GM23338 (cell line): Measurements from ENCODE around the gene RNF4. TPM values are rescaled to one million over a fixed set of nuclear protein-coding genes. Genes with fewer than 3 reads are reported as not detected.
A peak's percentile ranks its signal among the peaks of the same experiment; 100 is the strongest.

Experiments
- ATAC-seq: fragments of 200-7000 bp; cut with Tn5 transposase; 3 replicates; pipeline ENCODE4 v1.9.1; 2020
- DNase-seq: peaks from one replicate; pipeline ENCODE4 v3.0.0-alpha.2; 2015; ENCODE audit warnings: low spot score
- H2AFZ ChIP-seq: fragments of 200-600 bp; sonication (generic); 2 replicates; pipeline ENCODE4 v1.8.0; 2016; ENCODE audit warnings: antibody characterized with exemption, mild to moderate bottlenecking, moderate library complexity
- H3F3A ChIP-seq: fragments of 200-600 bp; sonication (generic); replicated peaks from 2 replicates; pipeline ENCODE4 v1.8.0; 2017; ENCODE audit warnings: antibody characterized with exemption, mixed run types, low read depth
- H3K27ac ChIP-seq: fragments of 200-600 bp; sonication (generic); 2 replicates; pipeline ENCODE4 v1.6.1; 2016; ENCODE audit warnings: low read depth
- H3K27me3 ChIP-seq: fragments of 200-600 bp; sonication (generic); 2 replicates; pipeline ENCODE4 v1.8.0; 2016; ENCODE audit warnings: mild to moderate bottlenecking, mixed run types, moderate library complexity; ENCODE audit not compliant: insufficient read depth
- H3K36me3 ChIP-seq: fragments of 200-600 bp; sonication (generic); 2 replicates; pipeline ENCODE4 v1.8.0; 2016; ENCODE audit warnings: mild to moderate bottlenecking; ENCODE audit not compliant: insufficient read depth
- H3K4me1 ChIP-seq: fragments of 200-600 bp; sonication (generic); 2 replicates; pipeline ENCODE4 v1.8.0; 2016; ENCODE audit warnings: mild to moderate bottlenecking, moderate library complexity; ENCODE audit not compliant: insufficient read depth
- H3K4me2 ChIP-seq: fragments of 200-600 bp; sonication (generic); 2 replicates; pipeline ENCODE4 v1.7.1; 2017; ENCODE audit warnings: mixed run types
- H3K4me3 ChIP-seq: fragments of 200-600 bp; sonication (generic); 2 replicates; pipeline ENCODE4 v1.6.1; 2016; ENCODE audit warnings: mixed run types
- H3K79me2 ChIP-seq: fragments of 200-600 bp; sonication (generic); replicated peaks from 2 replicates; pipeline ENCODE4 v1.8.0; 2017; ENCODE audit warnings: mild to moderate bottlenecking; ENCODE audit not compliant: insufficient read depth
- H3K9me2 ChIP-seq: fragments of 200-600 bp; sonication (generic); 2 replicates; pipeline ENCODE4 v1.8.0; 2017; ENCODE audit not compliant: insufficient read depth
- H4K20me1 ChIP-seq: fragments of 200-600 bp; sonication (generic); replicated peaks from 2 replicates; pipeline ENCODE4 v1.8.0; 2017; ENCODE audit warnings: mild to moderate bottlenecking; ENCODE audit not compliant: insufficient read depth
- H3K27ac Mint-ChIP-seq: 2 replicates; pipeline ENCODE4 v1.8.0; 2020; ENCODE audit warnings: inconsistent platforms, mild to moderate bottlenecking, moderate library complexity, mixed read lengths
- H3K27me3 Mint-ChIP-seq: 3 replicates; pipeline ENCODE4 v1.8.0; 2022; ENCODE audit warnings: low read depth, mild to moderate bottlenecking, moderate library complexity, mixed read lengths, inconsistent platforms; ENCODE audit not compliant: insufficient read depth, poor library complexity
- H3K36me3 Mint-ChIP-seq: 3 replicates; pipeline ENCODE4 v1.8.0; 2021; ENCODE audit warnings: low read depth, mild to moderate bottlenecking, inconsistent platforms, moderate library complexity, mixed read lengths
- H3K4me1 Mint-ChIP-seq: 3 replicates; pipeline ENCODE4 v1.8.0; 2020; ENCODE audit warnings: mild to moderate bottlenecking, inconsistent platforms, mixed read lengths
- H3K4me3 Mint-ChIP-seq: 3 replicates; pipeline ENCODE4 v1.8.0; 2021; ENCODE audit warnings: moderate library complexity, mild to moderate bottlenecking, inconsistent platforms, mixed read lengths
- H3K9me3 Mint-ChIP-seq: 3 replicates; pipeline ENCODE4 v1.8.0; 2020; ENCODE audit warnings: moderate library complexity, mild to moderate bottlenecking, inconsistent platforms, mixed read lengths
- CREB1 ChIP-seq: fragments of 250-450 bp; sonication (Bioruptor Pico); IDR thresholded peaks from 2 replicates; pipeline ENCODE4 v1.5.0; 2020; ENCODE audit warnings: low read depth, mild to moderate bottlenecking, moderate library complexity
- CTCF ChIP-seq, 2 experiments: fragments of 200-600 bp in 1 of 2; sonication (generic) in 1 of 2; conservative IDR thresholded peaks; 2 replicates each; pipeline versions ENCODE4 v1.5.1 to v1.6.1; 2016 to 2017; ENCODE audit warnings: antibody characterized with exemption in 2 of 2, low read depth in 2 of 2, mild to moderate bottlenecking in 2 of 2, moderate library complexity in 1 of 2
- ETS1 ChIP-seq: IDR thresholded peaks from 2 replicates; pipeline ENCODE4 v1.6.1; 2016; ENCODE audit warnings: antibody characterized with exemption
- EZH2phosphoT487 ChIP-seq: fragments of 200-600 bp; sonication (generic); IDR thresholded peaks from one replicate; pipeline ENCODE4 v1.8.1; 2018; ENCODE audit warnings: antibody characterized with exemption; ENCODE audit not compliant: unreplicated experiment
- JUNB ChIP-seq: IDR thresholded peaks from one replicate; pipeline ENCODE4 v1.6.1; 2016; ENCODE audit warnings: antibody characterized with exemption; ENCODE audit not compliant: unreplicated experiment
- NANOG ChIP-seq: IDR thresholded peaks from 2 replicates; pipeline ENCODE4 v1.6.1; 2016; ENCODE audit warnings: antibody characterized with exemption, borderline replicate concordance
- POLR2AphosphoS5 ChIP-seq: IDR thresholded peaks from 2 replicates; pipeline ENCODE4 v1.6.1; 2016; ENCODE audit warnings: antibody characterized with exemption, low read depth
- ZNF114 ChIP-seq: fragments of 250-450 bp; sonication (Bioruptor Pico); IDR thresholded peaks from 2 replicates; pipeline ENCODE4 v1.5.0; 2020; ENCODE audit warnings: mild to moderate bottlenecking, moderate library complexity
- ZNF331 ChIP-seq: fragments of 250-450 bp; sonication (Bioruptor Pico); IDR thresholded peaks from 2 replicates; pipeline ENCODE4 v1.5.0; 2020; ENCODE audit warnings: low read depth, mild to moderate bottlenecking, moderate library complexity
- polyA plus RNA-seq: library from polyadenylated mRNA; unstranded; fragments of >200 nt; fragmentation: Nextera tagmentation; extraction: Ambion mirVana; gene quantifications from 2 replicates; pipeline ENCODE4 v1.2.1, GENCODE V29; 2016
- total RNA-seq: library from RNA; depleted of rRNA; stranded (reverse); fragments of >200 nt; shearing (Covaris generic); gene quantifications from 2 replicates; pipeline ENCODE4 v1.2.3, GENCODE V29; 2014
- TF ChIP-seq, protein P1 (sequence below): fragments of 250-450 bp; sonication (Bioruptor Pico); IDR thresholded peaks from 2 replicates; pipeline ENCODE4 v1.5.0; 2020; ENCODE audit warnings: mild to moderate bottlenecking, moderate library complexity

RNF4 gene
- total and polyA plus RNA-seq, 2 experiments from 2014 or later = 47.7 to 77.2 TPM

DNA sequence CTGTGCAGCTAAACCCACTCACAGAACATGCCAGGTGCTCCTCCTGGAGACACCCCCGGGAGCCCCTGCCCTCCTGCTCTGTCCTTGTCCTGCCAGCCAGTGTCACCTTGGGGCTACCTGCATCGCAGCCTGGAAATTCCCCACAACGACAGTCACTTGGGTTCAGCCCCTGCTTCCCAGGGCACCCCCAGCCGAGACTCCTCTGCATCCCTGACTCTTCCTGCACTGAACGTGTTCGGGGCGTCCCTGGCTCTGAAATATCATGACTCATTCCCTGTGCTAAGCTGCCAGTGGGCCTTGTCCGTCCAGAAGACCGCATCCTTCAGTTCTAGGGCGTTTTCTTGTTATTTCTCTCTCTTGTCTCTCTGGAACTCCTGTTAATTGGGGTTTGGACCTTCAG is 44.3 kb upstream of the RNF4 start:
- H3K27ac ChIP-seq = no peak overlapping the region
- no peaks in the 10 kb centered on the region for H3K36me3 ChIP-seq
- H2AFZ ChIP-seq = 0 out of 2 replicates have a peak overlapping the region, but pooled peaks have one; percentile 18
- Mint-ChIP-seq H3K36me3 (no peaks in the 10 kb centered on the region; the same call in 2 of the 3 replicates), H3K4me3 (no peak overlapping the region), H3K4me1 (peaks cover 22% of the 10 kb centered on the region), H3K27ac (no peak overlapping the region), H3K9me3 (no peaks in the 10 kb centered on the region; the same call in 2 of the 3 replicates), H3K27me3 (peaks cover 30% of the 10 kb centered on the region)
- DNase-seq = no peak
- H3K4me1 ChIP-seq = peaks cover 17% of the 10 kb centered on the region; the same call in 1 of the 2 replicates
- TF ChIP-seq ZNF331 (no peak), ZNF114 (CRISPR knock-in tag) (no peak), NANOG (no peak), CREB1 (CRISPR knock-in tag) (no peak), JUNB (no peak), EZH2phosphoT487 (no peak), POLR2AphosphoS5 (no peak), ETS1 (no peak), CTCF (conservative IDR thresholded peaks at IDR 0.05; ENCODE audit: low read depth in 2 of 2) (no peak)
- TF ChIP-seq, protein P1, sequence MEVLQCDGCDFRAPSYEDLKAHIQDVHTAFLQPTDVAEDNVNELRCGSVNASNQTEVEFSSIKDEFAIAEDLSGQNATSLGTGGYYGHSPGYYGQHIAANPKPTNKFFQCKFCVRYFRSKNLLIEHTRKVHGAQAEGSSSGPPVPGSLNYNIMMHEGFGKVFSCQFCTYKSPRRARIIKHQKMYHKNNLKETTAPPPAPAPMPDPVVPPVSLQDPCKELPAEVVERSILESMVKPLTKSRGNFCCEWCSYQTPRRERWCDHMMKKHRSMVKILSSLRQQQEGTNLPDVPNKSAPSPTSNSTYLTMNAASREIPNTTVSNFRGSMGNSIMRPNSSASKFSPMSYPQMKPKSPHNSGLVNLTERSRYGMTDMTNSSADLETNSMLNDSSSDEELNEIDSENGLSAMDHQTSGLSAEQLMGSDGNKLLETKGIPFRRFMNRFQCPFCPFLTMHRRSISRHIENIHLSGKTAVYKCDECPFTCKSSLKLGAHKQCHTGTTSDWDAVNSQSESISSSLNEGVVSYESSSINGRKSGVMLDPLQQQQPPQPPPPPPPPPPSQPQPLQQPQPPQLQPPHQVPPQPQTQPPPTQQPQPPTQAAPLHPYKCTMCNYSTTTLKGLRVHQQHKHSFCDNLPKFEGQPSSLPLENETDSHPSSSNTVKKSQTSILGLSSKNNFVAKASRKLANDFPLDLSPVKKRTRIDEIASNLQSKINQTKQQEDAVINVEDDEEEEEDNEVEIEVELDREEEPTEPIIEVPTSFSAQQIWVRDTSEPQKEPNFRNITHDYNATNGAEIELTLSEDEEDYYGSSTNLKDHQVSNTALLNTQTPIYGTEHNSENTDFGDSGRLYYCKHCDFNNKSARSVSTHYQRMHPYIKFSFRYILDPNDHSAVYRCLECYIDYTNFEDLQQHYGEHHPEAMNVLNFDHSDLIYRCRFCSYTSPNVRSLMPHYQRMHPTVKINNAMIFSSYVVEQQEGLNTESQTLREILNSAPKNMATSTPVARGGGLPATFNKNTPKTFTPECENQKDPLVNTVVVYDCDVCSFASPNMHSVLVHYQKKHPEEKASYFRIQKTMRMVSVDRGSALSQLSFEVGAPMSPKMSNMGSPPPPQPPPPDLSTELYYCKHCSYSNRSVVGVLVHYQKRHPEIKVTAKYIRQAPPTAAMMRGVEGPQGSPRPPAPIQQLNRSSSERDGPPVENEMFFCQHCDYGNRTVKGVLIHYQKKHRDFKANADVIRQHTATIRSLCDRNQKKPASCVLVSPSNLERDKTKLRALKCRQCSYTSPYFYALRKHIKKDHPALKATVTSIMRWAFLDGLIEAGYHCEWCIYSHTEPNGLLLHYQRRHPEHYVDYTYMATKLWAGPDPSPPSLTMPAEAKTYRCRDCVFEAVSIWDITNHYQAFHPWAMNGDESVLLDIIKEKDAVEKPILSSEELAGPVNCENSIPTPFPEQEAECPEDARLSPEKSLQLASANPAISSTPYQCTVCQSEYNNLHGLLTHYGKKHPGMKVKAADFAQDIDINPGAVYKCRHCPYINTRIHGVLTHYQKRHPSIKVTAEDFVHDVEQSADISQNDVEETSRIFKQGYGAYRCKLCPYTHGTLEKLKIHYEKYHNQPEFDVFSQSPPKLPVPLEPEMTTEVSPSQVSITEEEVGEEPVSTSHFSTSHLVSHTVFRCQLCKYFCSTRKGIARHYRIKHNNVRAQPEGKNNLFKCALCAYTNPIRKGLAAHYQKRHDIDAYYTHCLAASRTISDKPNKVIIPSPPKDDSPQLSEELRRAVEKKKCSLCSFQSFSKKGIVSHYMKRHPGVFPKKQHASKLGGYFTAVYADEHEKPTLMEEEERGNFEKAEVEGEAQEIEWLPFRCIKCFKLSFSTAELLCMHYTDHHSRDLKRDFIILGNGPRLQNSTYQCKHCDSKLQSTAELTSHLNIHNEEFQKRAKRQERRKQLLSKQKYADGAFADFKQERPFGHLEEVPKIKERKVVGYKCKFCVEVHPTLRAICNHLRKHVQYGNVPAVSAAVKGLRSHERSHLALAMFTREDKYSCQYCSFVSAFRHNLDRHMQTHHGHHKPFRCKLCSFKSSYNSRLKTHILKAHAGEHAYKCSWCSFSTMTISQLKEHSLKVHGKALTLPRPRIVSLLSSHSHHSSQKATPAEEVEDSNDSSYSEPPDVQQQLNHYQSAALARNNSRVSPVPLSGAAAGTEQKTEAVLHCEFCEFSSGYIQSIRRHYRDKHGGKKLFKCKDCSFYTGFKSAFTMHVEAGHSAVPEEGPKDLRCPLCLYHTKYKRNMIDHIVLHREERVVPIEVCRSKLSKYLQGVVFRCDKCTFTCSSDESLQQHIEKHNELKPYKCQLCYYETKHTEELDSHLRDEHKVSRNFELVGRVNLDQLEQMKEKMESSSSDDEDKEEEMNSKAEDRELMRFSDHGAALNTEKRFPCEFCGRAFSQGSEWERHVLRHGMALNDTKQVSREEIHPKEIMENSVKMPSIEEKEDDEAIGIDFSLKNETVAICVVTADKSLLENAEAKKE (CRISPR knock-in tag) = no peak
- no peak for ATAC-seq
- no peaks in the 10 kb centered on the region; the same call in 1 of the 2 replicates for H4K20me1 ChIP-seq
- H3K79me2 ChIP-seq = no peaks in the 10 kb centered on the region
- H3K4me3 ChIP-seq = no peak overlapping the region
- peaks cover 26% of the 10 kb centered on the region for H3K27me3 ChIP-seq
- H3K9me2 ChIP-seq = no peaks in the 10 kb centered on the region
- no peaks in the 10 kb centered on the region for H3F3A ChIP-seq
- H3K4me2 ChIP-seq = no peak overlapping the region
